ENCODE measurements around the gene VPS37D.
"Not testable (repeated sequence)": the region's sequence is repeated elsewhere in the genome, so short reads cannot be mapped to it uniquely, and the experiment has no call there.

The VPS37D gene

DNA sequence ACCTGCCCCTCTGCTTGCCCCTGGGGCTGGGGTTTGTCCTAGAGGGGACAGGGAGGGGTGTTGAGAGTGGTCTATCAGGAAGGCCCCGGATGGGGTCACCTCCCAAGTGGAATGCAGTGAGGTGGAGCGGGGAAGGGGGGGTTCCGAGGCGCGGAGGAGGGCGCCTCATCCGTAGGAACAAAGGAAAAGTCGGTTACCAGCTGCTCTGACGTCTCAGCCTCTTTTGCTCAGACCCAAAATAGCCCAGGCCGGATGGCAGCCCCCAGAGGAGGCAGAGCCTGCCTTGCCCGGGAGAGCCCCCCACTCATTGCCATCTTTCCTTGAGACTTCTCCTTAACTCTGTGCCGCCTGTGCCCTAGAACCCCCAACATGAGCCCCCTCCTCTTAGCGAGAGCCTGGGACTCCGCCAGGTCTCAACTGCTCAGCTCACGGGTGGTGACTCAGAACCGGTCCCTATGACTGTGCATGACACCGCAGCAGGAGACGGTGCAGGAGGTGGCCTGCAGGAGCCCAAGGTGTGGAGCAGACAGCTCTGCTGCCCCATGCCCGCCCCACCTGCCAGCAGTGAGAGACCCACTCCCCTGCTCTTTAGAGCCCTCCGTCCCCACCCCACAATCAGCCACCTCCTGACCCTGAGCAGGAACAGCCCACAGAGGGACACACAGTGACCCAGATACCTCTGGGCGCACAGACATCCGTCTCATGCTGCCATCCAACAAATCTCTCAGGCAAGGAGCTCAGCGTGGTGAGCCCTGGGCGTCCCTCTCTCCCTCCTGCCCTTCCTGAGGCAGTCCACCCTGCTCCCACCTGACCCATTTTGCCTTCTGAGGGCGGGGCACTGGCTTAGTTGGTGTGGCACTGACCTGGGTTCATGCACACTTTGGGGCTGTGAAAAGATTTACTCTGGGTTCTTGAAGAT is 38.8 kb downstream of the VPS37D start:
- DNase-seq (ENCODE audit: low read depth), result no peak

GRCh38 chr7:73707045-73707631 is 39.5 kb downstream of the VPS37D start:
- no peak for DNase-seq (ENCODE audit: low read depth)

- DNase-seq (ENCODE audit: low read depth), result no peak
Observed at GRCh38 chr7:73708961-73709549, 41.4 kb downstream of the VPS37D start.

GRCh38 chr7:73712773-73713172 is 45.1 kb downstream of the VPS37D start:
- no peak for DNase-seq (ENCODE audit: low read depth)

DNA sequence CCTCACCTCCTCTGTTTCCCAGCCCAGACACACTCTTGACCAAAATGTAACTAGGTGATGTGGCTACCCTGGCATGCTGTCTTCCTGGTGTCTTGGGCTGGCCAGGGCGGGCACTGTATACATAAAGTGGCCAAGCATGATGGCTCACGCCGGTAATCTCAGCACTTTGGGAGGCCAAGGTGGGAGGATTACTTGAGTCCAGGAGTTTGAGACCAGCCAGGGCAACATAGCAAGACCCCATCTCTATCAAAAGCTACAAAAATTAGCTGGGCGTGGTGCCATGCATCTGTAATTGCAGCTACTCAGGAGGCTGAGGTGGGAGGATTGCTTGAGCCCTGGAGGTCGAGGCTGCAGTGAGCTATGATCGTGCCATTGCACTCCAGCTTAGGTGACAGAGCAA is 45.7 kb downstream of the VPS37D start:
- not testable (repeated sequence) for DNase-seq (ENCODE audit: low read depth)

- no peak for DNase-seq (ENCODE audit: low read depth)
Observed at GRCh38 chr7:73715648-73716317, 48.2 kb downstream of the VPS37D start.

DNA sequence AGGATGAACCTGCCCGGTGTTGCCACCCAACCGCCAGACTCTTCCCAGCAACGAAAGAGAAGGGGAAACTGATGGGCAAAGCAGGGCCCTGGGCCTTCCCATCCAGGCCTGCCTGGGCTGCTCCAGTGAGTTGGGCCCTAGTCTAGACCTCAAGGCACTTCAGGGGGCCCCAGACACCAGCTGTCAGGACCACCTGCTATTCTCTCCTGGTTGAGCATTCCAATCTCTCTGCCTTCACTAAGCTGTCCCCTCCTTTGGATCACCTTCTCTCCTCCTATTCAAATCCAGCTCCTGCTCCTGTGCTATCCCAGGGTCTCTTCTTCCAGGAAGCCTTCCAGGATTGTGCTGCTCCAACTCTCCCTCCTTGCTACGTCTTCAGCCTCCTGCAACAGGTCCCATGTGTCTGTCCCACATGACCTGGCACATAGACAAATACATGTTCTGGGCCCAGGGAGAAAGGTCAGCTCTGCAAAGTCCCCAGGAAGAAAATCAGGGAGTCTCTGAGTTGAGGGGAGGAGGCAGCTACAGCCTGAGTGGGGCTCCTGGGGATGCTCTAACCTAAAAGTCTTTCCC is 48.8 kb downstream of the VPS37D start:
- no peak for DNase-seq (ENCODE audit: low read depth)

GRCh38 chr7:73717025-73717807 is 49.6 kb downstream of the VPS37D start:
- no peak for DNase-seq (ENCODE audit: low read depth)

- peak; percentile 74 for DNase-seq (ENCODE audit: low read depth)
Observed at GRCh38 chr7:73717991-73718405, 50.4 kb downstream of the VPS37D start.

DNA sequence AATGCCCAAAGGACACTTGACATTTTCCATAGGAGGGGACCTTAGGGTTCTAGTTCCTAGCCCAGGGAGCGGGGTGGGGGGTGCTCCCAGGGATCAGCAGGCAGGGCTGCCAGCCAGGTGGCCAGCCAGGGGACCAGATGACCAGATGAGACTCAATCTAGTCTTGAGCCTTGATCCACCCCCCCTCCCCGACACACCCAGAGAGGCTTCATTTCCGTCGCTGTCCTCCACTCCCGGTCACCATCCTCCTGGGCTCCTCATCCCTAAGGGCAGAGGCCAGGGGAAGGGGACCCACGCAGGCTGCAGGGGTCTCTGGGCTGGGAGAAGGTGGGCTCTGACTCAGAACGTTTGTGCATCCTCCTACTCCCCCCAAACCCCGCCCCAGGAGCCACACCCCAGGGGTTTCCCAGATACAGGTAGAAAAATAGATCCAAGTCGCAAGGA is 50.8 kb downstream of the VPS37D start:
- no peak for DNase-seq (ENCODE audit: low read depth)

DNA sequence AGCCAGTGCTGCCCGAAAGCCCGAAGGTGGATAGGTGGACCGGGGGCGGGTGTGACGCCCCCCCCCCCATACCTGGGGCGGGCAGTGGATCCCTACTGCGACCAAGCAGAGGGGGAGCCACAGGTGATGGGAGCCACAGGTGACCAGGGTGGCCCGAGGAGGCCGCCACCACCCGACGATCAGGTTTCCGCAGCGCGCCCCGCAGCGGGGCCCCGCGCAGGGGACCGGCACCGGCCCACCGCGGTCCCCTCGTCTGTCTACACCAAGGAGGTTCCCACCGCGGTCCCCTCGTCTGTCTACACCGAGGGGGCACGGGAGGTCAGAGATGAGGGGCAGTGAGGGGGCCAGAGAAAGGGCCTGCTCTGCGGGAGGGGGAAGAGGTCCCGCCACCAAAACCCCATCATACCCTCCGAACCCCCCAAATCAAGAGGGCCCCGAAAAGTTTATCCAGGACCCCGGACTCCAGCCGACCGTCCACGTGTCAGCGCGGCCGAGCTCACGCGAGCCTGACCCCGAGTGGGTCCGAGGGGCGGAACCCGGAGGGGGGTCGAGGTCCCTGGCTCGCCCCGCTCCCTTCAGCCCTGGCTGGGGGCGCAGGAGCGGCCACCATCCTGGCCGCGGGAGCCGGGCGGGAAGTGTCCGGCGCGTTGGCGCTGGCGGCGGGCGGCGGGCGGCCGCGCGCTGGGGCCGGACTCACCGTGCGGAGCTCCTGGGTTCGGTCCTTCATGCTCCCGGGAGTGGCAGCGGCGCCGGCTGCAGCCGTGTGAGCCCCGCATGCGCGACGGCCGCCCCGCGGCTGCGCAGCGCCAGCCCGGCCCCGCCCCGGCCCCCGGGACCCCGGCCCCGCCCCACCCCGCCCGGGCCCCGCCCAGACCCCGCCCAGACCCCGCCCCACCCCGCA is 51.5 kb downstream of the VPS37D start, which contains the start of gene STX1A:
Gene STX1A, minus strand, starts transcription at position 765 of the 901 bp plus-strand sequence. Its CDS starts 38 bp downstream, at position 727.
- peak; percentile 48 for DNase-seq (ENCODE audit: low read depth)

DNA sequence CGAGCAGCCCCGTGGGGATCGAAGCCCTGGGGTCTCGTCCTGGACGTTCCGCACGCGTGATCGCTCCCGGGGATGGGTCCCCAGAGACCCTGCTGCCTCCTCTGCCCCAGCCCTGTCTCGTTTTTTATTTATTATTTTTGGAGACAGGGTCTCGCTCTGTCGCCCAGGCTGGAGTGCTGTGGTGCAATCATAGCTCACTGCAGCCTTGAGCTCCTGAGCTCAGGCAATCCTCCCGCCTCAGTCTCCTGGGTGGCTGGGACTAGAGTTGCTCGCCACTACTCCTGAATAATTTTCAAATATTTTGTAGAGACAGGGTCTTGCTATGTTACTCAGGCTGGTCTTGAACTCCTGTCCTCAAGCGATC is 52.2 kb downstream of the VPS37D start:
- DNase-seq (ENCODE audit: low read depth), result no peak

GRCh38 chr7:73720443-73720842 is 52.8 kb downstream of the VPS37D start:
- DNase-seq (ENCODE audit: low read depth), result not testable (repeated sequence)

GRCh38 chr7:73721377-73721817 is 53.8 kb downstream of the VPS37D start:
- DNase-seq (ENCODE audit: low read depth), result no peak
